ENCODE data around the gene PVRIG. TPM values are rescaled to one million over a fixed set of nuclear protein-coding genes. Genes with fewer than 3 reads are reported as not detected.

PVRIG gene
- total RNA-seq, 1 experiment from 2014 or later = 0.70 TPM

DNA sequence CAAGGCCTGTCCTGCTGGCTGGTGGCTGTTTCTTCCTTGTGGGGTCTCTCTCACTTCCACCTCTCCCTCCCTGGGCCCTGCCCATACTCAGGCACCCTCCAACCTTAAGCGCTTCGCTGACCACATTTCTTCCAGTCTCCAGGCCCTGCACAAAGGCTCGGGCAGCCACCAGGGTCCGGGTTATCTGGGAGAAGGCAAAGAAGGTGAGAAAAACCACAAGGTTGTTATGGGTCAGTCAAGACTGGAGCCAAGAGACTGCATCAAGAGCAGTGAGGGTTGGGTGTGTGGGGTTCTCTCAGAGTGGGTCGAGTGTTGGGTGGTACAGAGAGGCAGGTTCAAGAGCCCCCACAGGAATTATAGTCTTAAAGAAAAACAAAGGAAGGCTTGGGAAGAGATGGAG lies 45.2 kb upstream of the PVRIG start:
- Mint-ChIP-seq H3K36me3 (ENCODE audit: insufficient read depth in 1 of 3, low read depth in 3 of 3) (peaks cover 29 to 36% (median 31%) of the 10 kb centered on the region in 3 experiments; a peak in 6 of 7 replicates), H3K4me1 (peaks cover 25 to 38% of the 10 kb centered on the region in 2 experiments), H3K27me3 (ENCODE audit: low read depth) (peaks cover 30% of the 10 kb centered on the region), H3K9me3 (no peaks in the 10 kb centered on the region), H3K27ac (no peak overlapping the region; a peak in 1 of 7 replicates), H3K4me3 (no peak overlapping the region; a peak in 1 of 5 replicates)
- DNase-seq = no peak
- H3K4ac ChIP-seq (ENCODE audit: low read depth, low read length) = no peak overlapping the region
- no peaks in the 10 kb centered on the region for H3K9me3 ChIP-seq (ENCODE audit: control insufficient read depth, low read depth, low read length)
- WGBS (ENCODE audit: extremely low coverage, insufficient read length, low lambda C conversion rate) = no CpG with 5 or more reads among the region's 5 CpGs
- H2BK15ac ChIP-seq (ENCODE audit: low read depth, low read length) = no peak overlapping the region
- no peak overlapping the region for H3K18ac ChIP-seq (ENCODE audit: insufficient read length, low read depth, low read length)
- no peak overlapping the region for H2BK20ac ChIP-seq (ENCODE audit: low read depth, low read length, poor library complexity, severe bottlenecking)
- H2AFZ ChIP-seq (ENCODE audit: low read length) = no peak overlapping the region
- no peak overlapping the region for H2BK12ac ChIP-seq (ENCODE audit: insufficient read length, low read depth, low read length)
- no peak overlapping the region for H4K8ac ChIP-seq (replicated peaks; ENCODE audit: insufficient read length, low read depth, low read length)
- H3K9ac ChIP-seq (ENCODE audit: extremely low read depth, insufficient read length, low read length) = no peak overlapping the region
- H3K23ac ChIP-seq (ENCODE audit: insufficient read length, low read depth, low read length) = no peak overlapping the region
- peaks cover 3% of the 10 kb centered on the region; the same call in 1 of the 2 replicates for H3K4me1 ChIP-seq (ENCODE audit: insufficient read depth, low read length)
- no peak overlapping the region for H2BK5ac ChIP-seq (ENCODE audit: insufficient read length, low read length)
- TF ChIP-seq, protein P1, sequence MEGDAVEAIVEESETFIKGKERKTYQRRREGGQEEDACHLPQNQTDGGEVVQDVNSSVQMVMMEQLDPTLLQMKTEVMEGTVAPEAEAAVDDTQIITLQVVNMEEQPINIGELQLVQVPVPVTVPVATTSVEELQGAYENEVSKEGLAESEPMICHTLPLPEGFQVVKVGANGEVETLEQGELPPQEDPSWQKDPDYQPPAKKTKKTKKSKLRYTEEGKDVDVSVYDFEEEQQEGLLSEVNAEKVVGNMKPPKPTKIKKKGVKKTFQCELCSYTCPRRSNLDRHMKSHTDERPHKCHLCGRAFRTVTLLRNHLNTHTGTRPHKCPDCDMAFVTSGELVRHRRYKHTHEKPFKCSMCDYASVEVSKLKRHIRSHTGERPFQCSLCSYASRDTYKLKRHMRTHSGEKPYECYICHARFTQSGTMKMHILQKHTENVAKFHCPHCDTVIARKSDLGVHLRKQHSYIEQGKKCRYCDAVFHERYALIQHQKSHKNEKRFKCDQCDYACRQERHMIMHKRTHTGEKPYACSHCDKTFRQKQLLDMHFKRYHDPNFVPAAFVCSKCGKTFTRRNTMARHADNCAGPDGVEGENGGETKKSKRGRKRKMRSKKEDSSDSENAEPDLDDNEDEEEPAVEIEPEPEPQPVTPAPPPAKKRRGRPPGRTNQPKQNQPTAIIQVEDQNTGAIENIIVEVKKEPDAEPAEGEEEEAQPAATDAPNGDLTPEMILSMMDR (conservative IDR thresholded peaks at IDR 0.05) = no peak
- no peak overlapping the region for H3T11ph ChIP-seq (ENCODE audit: low read length)
- H3K4me2 ChIP-seq (ENCODE audit: insufficient read depth, insufficient read length, low read length) = no peak overlapping the region
- no peak overlapping the region for H3K56ac ChIP-seq (ENCODE audit: insufficient read length, low read depth, low read length)
- H3K27me3 ChIP-seq (ENCODE audit: insufficient read depth, low read length) = no peaks in the 10 kb centered on the region; the same call in 1 of the 2 replicates
- no peaks in the 10 kb centered on the region for H3K79me1 ChIP-seq (ENCODE audit: insufficient read depth, low read depth, low read length, poor library complexity, severe bottlenecking)
- H2BK120ac ChIP-seq (ENCODE audit: low read depth, low read length, poor library complexity, severe bottlenecking) = no peak overlapping the region
- no peak overlapping the region for H2AK5ac ChIP-seq (ENCODE audit: insufficient read length, low read length)
- H3K79me2 ChIP-seq (ENCODE audit: insufficient read depth, low read length) = no peaks in the 10 kb centered on the region; the same call in 1 of the 2 replicates
- no peak overlapping the region for H3K27ac ChIP-seq (ENCODE audit: insufficient read length, low read depth, low read length)
- H3K14ac ChIP-seq (ENCODE audit: insufficient read depth, low read length) = no peak overlapping the region
- H4K5ac ChIP-seq (ENCODE audit: insufficient read length, low read depth, low read length) = no peak overlapping the region
- peaks cover 9% of the 10 kb centered on the region for H3K23me2 ChIP-seq (ENCODE audit: insufficient read length, low read depth, low read length, poor library complexity, severe bottlenecking)
- H4K20me1 ChIP-seq (ENCODE audit: control insufficient read depth, insufficient read depth, insufficient read length) = no peaks in the 10 kb centered on the region
- no peak overlapping the region for H4K91ac ChIP-seq (ENCODE audit: insufficient read length, low read depth, low read length)

Data from H9 (cell line).